Measurements from ENCODE around the gene CEACAM3. TPM values are rescaled to one million over a fixed set of nuclear protein-coding genes. Genes with fewer than 3 reads are reported as not detected.

The CEACAM3 gene
- total RNA-seq, 1 experiment from 2014 or later = not detected

DNA sequence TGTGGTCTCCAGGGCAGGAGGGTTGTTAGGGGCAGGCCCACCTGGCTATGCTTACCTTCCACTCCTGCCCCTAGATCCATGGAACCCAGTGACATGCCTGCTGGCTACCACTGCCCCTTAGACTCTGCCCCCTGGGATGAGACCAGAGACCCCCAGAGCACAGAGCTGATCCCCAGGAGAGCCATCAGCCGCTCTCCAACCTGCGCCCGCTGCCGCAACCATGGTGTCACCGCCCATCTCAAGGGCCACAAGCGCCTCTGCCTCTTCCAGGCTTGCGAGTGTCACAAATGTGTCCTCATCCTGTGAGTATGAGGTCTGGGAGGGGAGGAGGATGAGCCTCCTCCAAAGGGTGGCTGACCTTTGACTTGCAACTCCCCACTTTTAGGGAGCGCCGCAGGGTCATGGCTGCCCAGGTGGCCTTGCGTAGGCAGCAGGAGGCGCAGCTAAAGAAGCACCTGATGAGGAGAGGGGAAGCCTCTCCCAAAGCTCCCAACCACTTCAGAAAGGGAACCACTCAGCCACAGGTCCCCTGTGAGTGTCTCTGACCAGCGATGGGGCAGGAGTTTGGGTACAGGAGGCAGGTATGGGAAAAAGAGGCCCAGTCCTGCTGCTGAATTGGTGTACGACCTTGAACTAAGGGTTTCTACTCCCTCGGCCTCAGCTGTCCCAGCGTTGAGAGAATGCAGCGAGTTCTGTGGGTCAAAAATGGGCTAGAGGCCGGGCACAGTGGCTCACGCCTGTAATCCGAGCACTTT is 51.1 kb downstream of the CEACAM3 start:
- no peak overlapping the region for H3K9ac ChIP-seq (ENCODE audit: extremely low read depth, insufficient read length, low read length)
- H3K27ac ChIP-seq (ENCODE audit: insufficient read length, low read depth, low read length) = no peak overlapping the region
- no peak overlapping the region for H2BK5ac ChIP-seq (ENCODE audit: insufficient read length, low read length)
- peaks cover 9 to 53% of the 10 kb centered on the region in 2 experiments; a peak in 4 of 5 replicates for H3K9me3 Mint-ChIP-seq
- TF ChIP-seq, protein P1, sequence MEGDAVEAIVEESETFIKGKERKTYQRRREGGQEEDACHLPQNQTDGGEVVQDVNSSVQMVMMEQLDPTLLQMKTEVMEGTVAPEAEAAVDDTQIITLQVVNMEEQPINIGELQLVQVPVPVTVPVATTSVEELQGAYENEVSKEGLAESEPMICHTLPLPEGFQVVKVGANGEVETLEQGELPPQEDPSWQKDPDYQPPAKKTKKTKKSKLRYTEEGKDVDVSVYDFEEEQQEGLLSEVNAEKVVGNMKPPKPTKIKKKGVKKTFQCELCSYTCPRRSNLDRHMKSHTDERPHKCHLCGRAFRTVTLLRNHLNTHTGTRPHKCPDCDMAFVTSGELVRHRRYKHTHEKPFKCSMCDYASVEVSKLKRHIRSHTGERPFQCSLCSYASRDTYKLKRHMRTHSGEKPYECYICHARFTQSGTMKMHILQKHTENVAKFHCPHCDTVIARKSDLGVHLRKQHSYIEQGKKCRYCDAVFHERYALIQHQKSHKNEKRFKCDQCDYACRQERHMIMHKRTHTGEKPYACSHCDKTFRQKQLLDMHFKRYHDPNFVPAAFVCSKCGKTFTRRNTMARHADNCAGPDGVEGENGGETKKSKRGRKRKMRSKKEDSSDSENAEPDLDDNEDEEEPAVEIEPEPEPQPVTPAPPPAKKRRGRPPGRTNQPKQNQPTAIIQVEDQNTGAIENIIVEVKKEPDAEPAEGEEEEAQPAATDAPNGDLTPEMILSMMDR (conservative IDR thresholded peaks at IDR 0.05) = no peak
- H4K8ac ChIP-seq (replicated peaks; ENCODE audit: insufficient read length, low read depth, low read length) = no peak overlapping the region
- no peak for DNase-seq
- H3K4me2 ChIP-seq (ENCODE audit: insufficient read depth, insufficient read length, low read length) = no peak overlapping the region
- H3T11ph ChIP-seq (ENCODE audit: low read length) = no peak overlapping the region
- no peak overlapping the region for H4K91ac ChIP-seq (ENCODE audit: insufficient read length, low read depth, low read length)
- no peak overlapping the region for H2BK20ac ChIP-seq (ENCODE audit: low read depth, low read length, poor library complexity, severe bottlenecking)
- no peak overlapping the region for H2AFZ ChIP-seq (ENCODE audit: low read length)
- no peak overlapping the region for H2AK5ac ChIP-seq (ENCODE audit: insufficient read length, low read length)
- no peak overlapping the region for H3K23ac ChIP-seq (ENCODE audit: insufficient read length, low read depth, low read length)
- H4K5ac ChIP-seq (ENCODE audit: insufficient read length, low read depth, low read length) = no peak overlapping the region
- H2BK15ac ChIP-seq (ENCODE audit: low read depth, low read length) = no peak overlapping the region
- H3K36me3 Mint-ChIP-seq (ENCODE audit: insufficient read depth in 1 of 3, low read depth in 3 of 3) = peaks cover 0 to 6% (median 0%) of the 10 kb centered on the region in 3 experiments; a peak in 2 of 7 replicates
- no peaks in the 10 kb centered on the region for H3K27me3 ChIP-seq (ENCODE audit: insufficient read depth, low read length)
- H3K9me3 ChIP-seq (ENCODE audit: control insufficient read depth, low read depth, low read length) = no peaks in the 10 kb centered on the region
- no peak overlapping the region for H3K4ac ChIP-seq (ENCODE audit: low read depth, low read length)
- no peak overlapping the region for H2BK12ac ChIP-seq (ENCODE audit: insufficient read length, low read depth, low read length)
- no peaks in the 10 kb centered on the region for H3K79me1 ChIP-seq (ENCODE audit: insufficient read depth, low read depth, low read length, poor library complexity, severe bottlenecking)
- H4K20me1 ChIP-seq (ENCODE audit: control insufficient read depth, insufficient read depth, insufficient read length) = no peaks in the 10 kb centered on the region
- peaks cover 0 to 3% of the 10 kb centered on the region in 2 experiments; a peak in 2 of 4 replicates for H3K4me1 Mint-ChIP-seq
- H3K27ac Mint-ChIP-seq = no peak overlapping the region; a peak in 1 of 7 replicates
- H3K14ac ChIP-seq (ENCODE audit: insufficient read depth, low read length) = no peak overlapping the region
- H3K27me3 Mint-ChIP-seq (ENCODE audit: low read depth) = peaks cover 29% of the 10 kb centered on the region
- no peak overlapping the region for H2BK120ac ChIP-seq (ENCODE audit: low read depth, low read length, poor library complexity, severe bottlenecking)
- no peaks in the 10 kb centered on the region for H3K79me2 ChIP-seq (ENCODE audit: insufficient read depth, low read length)
- no peak overlapping the region for H3K18ac ChIP-seq (ENCODE audit: insufficient read length, low read depth, low read length)
- H3K23me2 ChIP-seq (ENCODE audit: insufficient read length, low read depth, low read length, poor library complexity, severe bottlenecking) = no peaks in the 10 kb centered on the region
- H3K4me1 ChIP-seq (ENCODE audit: insufficient read depth, low read length) = no peaks in the 10 kb centered on the region; the same call in 1 of the 2 replicates
- no CpG with 5 or more reads among the region's 19 CpGs for WGBS (ENCODE audit: extremely low coverage, insufficient read length, low lambda C conversion rate)
- H3K4me3 Mint-ChIP-seq = no peak overlapping the region
- H3K56ac ChIP-seq (ENCODE audit: insufficient read length, low read depth, low read length) = no peak overlapping the region
